ENCODE results near the gene MOSPD2. TPM values are rescaled to one million over a fixed set of nuclear protein-coding genes. Genes with fewer than 3 reads are reported as not detected.

Gene MOSPD2
- total RNA-seq, 1 experiment from 2014 or later: 6.4 TPM

DNA sequence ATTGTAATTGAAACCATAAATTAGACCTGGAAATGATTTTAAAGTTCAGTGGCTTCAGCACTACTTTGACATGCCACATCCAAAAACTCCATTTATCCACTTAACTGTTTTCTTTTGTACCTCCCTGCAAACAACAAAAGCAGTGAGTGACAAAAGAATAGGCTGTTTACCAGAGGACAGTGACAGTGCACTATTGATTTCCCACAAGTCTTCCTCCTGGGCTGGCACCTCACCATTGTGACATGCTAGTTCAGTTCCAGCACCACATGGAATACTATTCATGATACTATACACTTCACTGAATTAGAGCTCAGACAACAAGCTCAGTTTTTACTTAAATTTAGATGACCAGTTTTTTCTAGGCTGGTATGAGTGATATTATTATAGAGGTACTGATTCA is 29.3 kb downstream of the MOSPD2 start:
- H3K18ac ChIP-seq (ENCODE audit: insufficient read length, low read depth, low read length): no peak overlapping the region
- H2BK20ac ChIP-seq (ENCODE audit: low read depth, low read length, poor library complexity, severe bottlenecking): no peak overlapping the region
- H3K23me2 ChIP-seq (ENCODE audit: insufficient read length, low read depth, low read length, poor library complexity, severe bottlenecking): no peaks in the 10 kb centered on the region
- H3K4ac ChIP-seq (ENCODE audit: low read depth, low read length): no peak overlapping the region
- H3K4me2 ChIP-seq (ENCODE audit: insufficient read depth, insufficient read length, low read length): no peak overlapping the region
- H3K4me1 ChIP-seq (ENCODE audit: insufficient read depth, low read length): no peaks in the 10 kb centered on the region
- no peak overlapping the region for H2AFZ ChIP-seq (ENCODE audit: low read length)
- DNase-seq: no peak
- H3K14ac ChIP-seq (ENCODE audit: insufficient read depth, low read length): no peak overlapping the region
- no peak overlapping the region for H2BK5ac ChIP-seq (ENCODE audit: insufficient read length, low read length)
- no peaks in the 10 kb centered on the region for H3K79me1 ChIP-seq (ENCODE audit: insufficient read depth, low read depth, low read length, poor library complexity, severe bottlenecking)
- H2BK15ac ChIP-seq (ENCODE audit: low read depth, low read length): no peak overlapping the region
- no peak overlapping the region for H3K9ac ChIP-seq (ENCODE audit: extremely low read depth, insufficient read length, low read length)
- no peak overlapping the region for H4K91ac ChIP-seq (ENCODE audit: insufficient read length, low read depth, low read length)
- no peak overlapping the region for H4K8ac ChIP-seq (replicated peaks; ENCODE audit: insufficient read length, low read depth, low read length)
- Mint-ChIP-seq H3K4me1 (no peaks in the 10 kb centered on the region), H3K4me3 (no peak overlapping the region), H3K27ac (no peak overlapping the region), H3K36me3 (ENCODE audit: insufficient read depth in 1 of 3, low read depth in 3 of 3) (peaks cover 24 to 26% (median 25%) of the 10 kb centered on the region in 3 experiments), H3K9me3 (peaks cover 42 to 46% of the 10 kb centered on the region in 2 experiments), H3K27me3 (ENCODE audit: low read depth) (no peaks in the 10 kb centered on the region)
- H4K5ac ChIP-seq (ENCODE audit: insufficient read length, low read depth, low read length): no peak overlapping the region
- H4K20me1 ChIP-seq (ENCODE audit: control insufficient read depth, insufficient read depth, insufficient read length): no peaks in the 10 kb centered on the region
- H3K56ac ChIP-seq (ENCODE audit: insufficient read length, low read depth, low read length): no peak overlapping the region
- H2BK12ac ChIP-seq (ENCODE audit: insufficient read length, low read depth, low read length): no peak overlapping the region
- H3K27me3 ChIP-seq (ENCODE audit: insufficient read depth, low read length): no peaks in the 10 kb centered on the region
- TF ChIP-seq, protein P1, sequence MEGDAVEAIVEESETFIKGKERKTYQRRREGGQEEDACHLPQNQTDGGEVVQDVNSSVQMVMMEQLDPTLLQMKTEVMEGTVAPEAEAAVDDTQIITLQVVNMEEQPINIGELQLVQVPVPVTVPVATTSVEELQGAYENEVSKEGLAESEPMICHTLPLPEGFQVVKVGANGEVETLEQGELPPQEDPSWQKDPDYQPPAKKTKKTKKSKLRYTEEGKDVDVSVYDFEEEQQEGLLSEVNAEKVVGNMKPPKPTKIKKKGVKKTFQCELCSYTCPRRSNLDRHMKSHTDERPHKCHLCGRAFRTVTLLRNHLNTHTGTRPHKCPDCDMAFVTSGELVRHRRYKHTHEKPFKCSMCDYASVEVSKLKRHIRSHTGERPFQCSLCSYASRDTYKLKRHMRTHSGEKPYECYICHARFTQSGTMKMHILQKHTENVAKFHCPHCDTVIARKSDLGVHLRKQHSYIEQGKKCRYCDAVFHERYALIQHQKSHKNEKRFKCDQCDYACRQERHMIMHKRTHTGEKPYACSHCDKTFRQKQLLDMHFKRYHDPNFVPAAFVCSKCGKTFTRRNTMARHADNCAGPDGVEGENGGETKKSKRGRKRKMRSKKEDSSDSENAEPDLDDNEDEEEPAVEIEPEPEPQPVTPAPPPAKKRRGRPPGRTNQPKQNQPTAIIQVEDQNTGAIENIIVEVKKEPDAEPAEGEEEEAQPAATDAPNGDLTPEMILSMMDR (conservative IDR thresholded peaks at IDR 0.05): no peak
- H3K79me2 ChIP-seq (ENCODE audit: insufficient read depth, low read length): no peaks in the 10 kb centered on the region
- H3K23ac ChIP-seq (ENCODE audit: insufficient read length, low read depth, low read length): no peak overlapping the region
- H2BK120ac ChIP-seq (ENCODE audit: low read depth, low read length, poor library complexity, severe bottlenecking): no peak overlapping the region
- H3T11ph ChIP-seq (ENCODE audit: low read length): no peak overlapping the region
- H3K27ac ChIP-seq (ENCODE audit: insufficient read length, low read depth, low read length): no peak overlapping the region
- peaks cover 5% of the 10 kb centered on the region for H3K9me3 ChIP-seq (ENCODE audit: control insufficient read depth, low read depth, low read length)
- no peak overlapping the region for H2AK5ac ChIP-seq (ENCODE audit: insufficient read length, low read length)

Data from H9 (cell line).